H1 (cell line): ENCODE data around the gene SPDYA. TPM values are rescaled to one million over a fixed set of nuclear protein-coding genes. Genes with fewer than 3 reads are reported as not detected.

Source experiments
- CREB1 ChIP-seq: IDR thresholded peaks from 2 replicates; pipeline ENCODE4 v1.6.1; 2012; ENCODE audit warnings: inconsistent platforms
- POU5F1 ChIP-seq: IDR thresholded peaks from 2 replicates; pipeline ENCODE4 v1.6.1; 2011; ENCODE audit warnings: low read depth, mild to moderate bottlenecking, low read length, moderate library complexity
- YY1 ChIP-seq: IDR thresholded peaks from 2 replicates; pipeline ENCODE4 v1.6.1; 2011; ENCODE audit warnings: low read depth, mild to moderate bottlenecking, low read length
- polyA plus RNA-seq, 7 experiments: library from polyadenylated mRNA; depleted of rRNA in 3 of 7; stranded (reverse) in 5 of 7; unstranded in 2 of 7; fragments of >200 nt in 5 of 7; fragments of 200-250 nt in 2 of 7; gene quantifications; 1 replicate in 5 of 7; 2 replicates in 1 of 7; 4 replicates in 1 of 7; pipeline versions ENCODE4 v1.2.1 to v1.2.3, GENCODE V29; 2011 to 2013; ENCODE audit warnings: missing spikeins in 2 of 7, mixed read lengths in 2 of 7
- total RNA-seq: library from RNA; stranded (reverse); fragmentation: NEBNext Ultra II Directional; extraction: Animal tissue kit (Norgen Biotek cat#: 25700); gene quantifications from 2 replicates; pipeline ENCODE4 v1.2.1, GENCODE V29; 2021

SPDYA gene
- total and polyA plus RNA-seq, 2 of the 8 experiments (the other 6 are each of a cell fraction or from before 2014, with no cell fraction given) = 0.12 to 0.35 TPM

- TF ChIP-seq POU5F1 (no peak), CREB1 (no peak), YY1 (no peak)
These were observed 87.4 kb downstream of the SPDYA start (continued) for GRCh38 chr2:28898048-28898447.

Other genes starting within 250 kb of the SPDYA start
- 158 and 165 TPM in 2 replicates for gene PPP1CB, start 59.0 kb upstream of the SPDYA start, total RNA-seq
- 15.5 and 30.7 TPM in 2 replicates for gene PPP1CB, start 59.0 kb upstream of the SPDYA start, polyA plus RNA-seq (2011; rRNA removed)
- 27.8 and 30.1 TPM in 2 replicates for gene TRMT61B, start 59.5 kb downstream of the SPDYA start, total RNA-seq
- gene TRMT61B, start 59.5 kb downstream of the SPDYA start, polyA plus RNA-seq (2011; rRNA removed) = 8.2 and 10.4 TPM in 2 replicates
- gene WDR43, start 83.8 kb downstream of the SPDYA start, total RNA-seq = 135 and 142 TPM in 2 replicates
- gene WDR43, start 83.8 kb downstream of the SPDYA start, polyA plus RNA-seq (2011; rRNA removed) = 27.1 and 57.8 TPM in 2 replicates
- 0.59 and 1.4 TPM in 2 replicates for gene TOGARAM2, start 170.5 kb downstream of the SPDYA start, total RNA-seq
- gene TOGARAM2, start 170.5 kb downstream of the SPDYA start, polyA plus RNA-seq (2011; rRNA removed) = 0.42 and 0.63 TPM in 2 replicates